Keratinocyte (primary cell): ENCODE results near the gene CRYAA. TPM values are rescaled to one million over a fixed set of nuclear protein-coding genes. Genes with fewer than 3 reads are reported as not detected.

Source experiments
- DNase-seq: peaks from one replicate; pipeline ENCODE4 v3.0.0-alpha.2; 2011; ENCODE audit warnings: low read depth, missing footprints, low spot score
- FAIRE-seq: peaks from 2 replicates; lab custom pipeline; 2011; peaks lifted over from hg19 to GRCh38; lab: Jason Lieb, UNC
- H2AFZ ChIP-seq: 2 replicates; pipeline ENCODE4 v1.6.0; 2012; ENCODE audit warnings: low read length, control low read depth, inconsistent platforms; ENCODE audit not compliant: control insufficient read depth
- H3K27ac ChIP-seq: 2 replicates; pipeline ENCODE4 v1.5.1; 2011; ENCODE audit warnings: low read length; ENCODE audit not compliant: control insufficient read depth, insufficient read depth
- H3K27me3 ChIP-seq: 3 replicates; pipeline ENCODE4 v1.6.0; 2011; ENCODE audit warnings: low read length; ENCODE audit not compliant: control insufficient read depth, insufficient read depth; ENCODE audit errors: extremely low read depth
- H3K36me3 ChIP-seq, 2 experiments: 2 replicates in 1 of 2; 3 replicates in 1 of 2; pipeline ENCODE4 v1.5.1; 2011; ENCODE audit warnings: low read length in 2 of 2, mild to moderate bottlenecking in 1 of 2; ENCODE audit not compliant: control insufficient read depth in 2 of 2, insufficient read depth in 2 of 2; ENCODE audit errors: extremely low read depth in 1 of 2
- H3K4me1 ChIP-seq: 3 replicates; pipeline ENCODE4 v1.5.1; 2011; ENCODE audit warnings: low read length; ENCODE audit not compliant: control insufficient read depth, insufficient read depth; ENCODE audit errors: extremely low read depth
- H3K4me2 ChIP-seq: 3 replicates; pipeline ENCODE4 v1.6.0; 2011; ENCODE audit warnings: low read depth, low read length; ENCODE audit not compliant: control insufficient read depth, insufficient read depth; ENCODE audit errors: extremely low read depth
- H3K4me3 ChIP-seq, 3 experiments: fragments of 200-600 bp in 1 of 3; sonication (generic) in 1 of 3; 2 replicates in 2 of 3; 3 replicates in 1 of 3; pipeline ENCODE4 v1.5.1; 2011 to 2016; ENCODE audit warnings: low read length in 3 of 3, mild to moderate bottlenecking in 3 of 3, control low read depth in 2 of 3, inconsistent platforms in 1 of 3, low read depth in 1 of 3, mixed read lengths in 1 of 3, mixed run types in 1 of 3, moderate library complexity in 1 of 3; ENCODE audit not compliant: control insufficient read depth in 2 of 3, insufficient read depth in 2 of 3; ENCODE audit errors: extremely low read depth in 1 of 3
- H3K79me2 ChIP-seq: 2 replicates; pipeline ENCODE4 v1.6.0; 2012; ENCODE audit warnings: low read length; ENCODE audit not compliant: control insufficient read depth, insufficient read depth
- H3K9ac ChIP-seq: 3 replicates; pipeline ENCODE4 v1.6.0; 2011; ENCODE audit warnings: low read length; ENCODE audit not compliant: control insufficient read depth, insufficient read depth; ENCODE audit errors: extremely low read depth
- H3K9me1 ChIP-seq: 3 replicates; pipeline ENCODE4 v1.6.0; 2011; ENCODE audit warnings: low read length; ENCODE audit not compliant: control insufficient read depth, insufficient read depth; ENCODE audit errors: extremely low read depth
- H3K9me3 ChIP-seq: 2 replicates; pipeline ENCODE4 v1.5.1; 2012; ENCODE audit warnings: low read depth, low read length; ENCODE audit not compliant: control insufficient read depth
- H4K20me1 ChIP-seq: 3 replicates; pipeline ENCODE4 v1.6.0; 2011; ENCODE audit warnings: low read length; ENCODE audit not compliant: control insufficient read depth, insufficient read depth; ENCODE audit errors: extremely low read depth
- EZH2 ChIP-seq: IDR thresholded peaks from one replicate; pipeline ENCODE4 v1.6.1; 2012; ENCODE audit warnings: inconsistent platforms, mild to moderate bottlenecking, low read length, moderate library complexity
- dilution Hi-C: fragments of 300-500 bp; cut with MboI; formaldehyde crosslinking; loops from one replicate; pipeline ENCODE4 v1.7.0; 2020; ENCODE audit warnings: low sequenced_read_pairs; ENCODE audit not compliant: extremely low pct_ligation_motif_present
- polyA plus RNA-seq, 5 experiments: library from polyadenylated mRNA; depleted of rRNA in 3 of 5; stranded (reverse) in 3 of 5; stranded (forward) in 1 of 5; unstranded in 1 of 5; fragments of >200 nt; gene quantifications; 1 replicate in 1 of 5; 2 replicates in 3 of 5; 3 replicates in 1 of 5; pipeline versions ENCODE4 v1.2.1 to v1.2.3, GENCODE V29; 2011 to 2012; ENCODE audit warnings: missing spikeins in 2 of 5, low read depth in 1 of 5, low replicate concordance in 1 of 5
- TF ChIP-seq, protein P1 (sequence below), 3 experiments: IDR thresholded peaks in 1 of 3; conservative IDR thresholded peaks in 1 of 3; optimal IDR thresholded peaks in 1 of 3; 2 replicates in 2 of 3; 3 replicates in 1 of 3; pipeline versions ENCODE3 to v1.5.1; 2011; ENCODE audit warnings: low read length in 3 of 3, mild to moderate bottlenecking in 3 of 3, moderate library complexity in 2 of 3, control low read depth in 1 of 3, inconsistent platforms in 1 of 3; ENCODE audit not compliant: insufficient read depth in 2 of 3; ENCODE audit errors: extremely low read depth in 1 of 3

CRYAA gene
- polyA plus RNA-seq, 1 donor (not counting 4 experiments of a cell fraction or from before 2014, with no cell fraction given): not detected

DNA sequence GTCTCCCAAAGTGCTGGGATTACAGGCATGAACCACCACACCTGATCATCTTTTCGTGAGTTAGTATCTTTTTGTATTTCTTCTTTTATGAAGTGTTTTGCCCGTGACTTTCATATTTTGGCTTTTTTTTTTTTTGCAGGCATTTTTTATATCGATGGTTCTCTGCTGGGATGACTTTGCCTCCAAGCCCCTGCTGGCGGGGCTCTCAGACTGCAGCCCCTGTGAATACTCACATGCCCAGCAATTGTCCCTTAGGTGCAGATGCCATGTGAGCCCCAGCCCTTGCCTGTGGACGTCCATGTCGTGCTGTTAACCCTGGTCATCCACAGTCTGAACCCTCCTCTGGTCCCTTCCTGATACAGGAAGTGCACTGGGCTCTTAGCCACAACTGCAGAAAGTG is 21.7 kb downstream of the CRYAA start:
- no peak overlapping the region for H3K4me3 ChIP-seq
- H3K4me2 ChIP-seq: no peak overlapping the region
- H3K79me2 ChIP-seq: no peaks in the 10 kb centered on the region
- dilution Hi-C loops: no loop called here
- no peaks in the 10 kb centered on the region for H4K20me1 ChIP-seq
- H3K27me3 ChIP-seq: no peaks in the 10 kb centered on the region
- no peak for TF ChIP-seq EZH2
- TF ChIP-seq, protein P1, sequence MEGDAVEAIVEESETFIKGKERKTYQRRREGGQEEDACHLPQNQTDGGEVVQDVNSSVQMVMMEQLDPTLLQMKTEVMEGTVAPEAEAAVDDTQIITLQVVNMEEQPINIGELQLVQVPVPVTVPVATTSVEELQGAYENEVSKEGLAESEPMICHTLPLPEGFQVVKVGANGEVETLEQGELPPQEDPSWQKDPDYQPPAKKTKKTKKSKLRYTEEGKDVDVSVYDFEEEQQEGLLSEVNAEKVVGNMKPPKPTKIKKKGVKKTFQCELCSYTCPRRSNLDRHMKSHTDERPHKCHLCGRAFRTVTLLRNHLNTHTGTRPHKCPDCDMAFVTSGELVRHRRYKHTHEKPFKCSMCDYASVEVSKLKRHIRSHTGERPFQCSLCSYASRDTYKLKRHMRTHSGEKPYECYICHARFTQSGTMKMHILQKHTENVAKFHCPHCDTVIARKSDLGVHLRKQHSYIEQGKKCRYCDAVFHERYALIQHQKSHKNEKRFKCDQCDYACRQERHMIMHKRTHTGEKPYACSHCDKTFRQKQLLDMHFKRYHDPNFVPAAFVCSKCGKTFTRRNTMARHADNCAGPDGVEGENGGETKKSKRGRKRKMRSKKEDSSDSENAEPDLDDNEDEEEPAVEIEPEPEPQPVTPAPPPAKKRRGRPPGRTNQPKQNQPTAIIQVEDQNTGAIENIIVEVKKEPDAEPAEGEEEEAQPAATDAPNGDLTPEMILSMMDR (optimal IDR thresholded peaks at IDR 0.05 in 1 of 3, IDR thresholded peaks at IDR 0.05 in 1 of 3, conservative IDR thresholded peaks at IDR 0.05 in 1 of 3; ENCODE audit: extremely low read depth in 1 of 3, insufficient read depth in 2 of 3, low read length in 3 of 3): no peak
- H3K36me3 ChIP-seq: no peaks in the 10 kb centered on the region
- no peak overlapping the region for H3K27ac ChIP-seq
- FAIRE-seq (no peak), DNase-seq (no peak)
- peaks cover 32% of the 10 kb centered on the region for H3K4me1 ChIP-seq
- no peaks in the 10 kb centered on the region for H3K9me1 ChIP-seq
- H3K9ac ChIP-seq: no peak overlapping the region
- no peak overlapping the region for H2AFZ ChIP-seq
- H3K9me3 ChIP-seq: no peaks in the 10 kb centered on the region

DNA sequence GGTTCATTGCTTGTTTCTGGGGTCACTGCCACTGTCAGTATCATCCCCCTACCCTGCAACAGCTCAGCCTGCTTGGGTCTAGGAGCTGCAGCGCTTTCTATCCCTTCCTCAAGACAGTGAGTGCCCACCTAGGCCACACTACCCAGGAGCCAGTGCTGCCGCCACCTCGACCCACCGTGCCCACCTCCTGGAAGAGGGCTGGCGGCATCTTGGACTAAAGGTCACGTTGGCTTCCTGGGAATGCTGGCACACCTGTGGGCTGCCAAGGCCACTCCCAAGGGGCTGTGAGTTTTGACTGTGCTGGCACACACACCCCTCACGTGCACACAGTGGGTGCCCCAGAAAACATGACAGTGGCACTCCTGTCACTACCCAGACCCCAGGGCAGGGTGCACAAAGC is 22.1 kb downstream of the CRYAA start:
- no peaks in the 10 kb centered on the region for H3K9me3 ChIP-seq
- DNase-seq: no peak
- TF ChIP-seq, protein P1 (optimal IDR thresholded peaks at IDR 0.05 in 1 of 3, IDR thresholded peaks at IDR 0.05 in 1 of 3, conservative IDR thresholded peaks at IDR 0.05 in 1 of 3; ENCODE audit: extremely low read depth in 1 of 3, insufficient read depth in 2 of 3, low read length in 3 of 3): no peak
- TF ChIP-seq EZH2: no peak
- no peak for FAIRE-seq
- H2AFZ ChIP-seq: no peak overlapping the region
- no peaks in the 10 kb centered on the region for H3K36me3 ChIP-seq
- no peak overlapping the region for H3K4me3 ChIP-seq
- H3K79me2 ChIP-seq: no peaks in the 10 kb centered on the region
- H3K4me2 ChIP-seq: no peak overlapping the region
- H3K27me3 ChIP-seq: no peaks in the 10 kb centered on the region
- H3K27ac ChIP-seq: no peak overlapping the region
- H3K4me1 ChIP-seq: peaks cover 36% of the 10 kb centered on the region
- dilution Hi-C loops: no loop called here
- H4K20me1 ChIP-seq: no peaks in the 10 kb centered on the region
- H3K9ac ChIP-seq: no peak overlapping the region
- H3K9me1 ChIP-seq: no peaks in the 10 kb centered on the region
